ENCODE data around the gene ATP5PB. TPM values are rescaled to one million over a fixed set of nuclear protein-coding genes. Genes with fewer than 3 reads are reported as not detected.

The ATP5PB gene
- total and polyA plus RNA-seq, 4 donors: 143 to 257 (median 223) TPM

- Histone ChIP-seq H3K4me3 (ENCODE audit: low read depth in 1 of 3, low read length in 3 of 3) (no peak overlapping the region), H3K9me3 (ENCODE audit: control insufficient read depth in 4 of 4, low read length in 3 of 4) (no peaks in the 10 kb centered on the region), H3K36me3 (ENCODE audit: control insufficient read depth in 4 of 4, insufficient read depth in 3 of 4, low read depth in 1 of 4, low read length in 3 of 4) (peaks cover 4 to 45% (median 30%) of the 10 kb centered on the region in 4 donors), H3K27me3 (ENCODE audit: control insufficient read depth in 4 of 4, insufficient read depth in 4 of 4, low read length in 3 of 4) (no peaks in the 10 kb centered on the region), H3K9ac (ENCODE audit: low read depth in 1 of 2, low read length in 2 of 2) (no peak overlapping the region), H3K27ac (ENCODE audit: low read depth in 1 of 2, low read length in 2 of 2) (no peak overlapping the region), H3K4me1 (ENCODE audit: control insufficient read depth in 4 of 4, insufficient read depth in 4 of 4, low read length in 3 of 4) (no peaks in the 10 kb centered on the region)
- over 99% methylated on average over 2 of the region's 2 CpGs for WGBS
- DNase-seq (ENCODE audit: low spot score): no peak
- no peak for TF ChIP-seq FOXA2 (IDR thresholded peaks at IDR 0.05)
These were observed 16.5 kb downstream of the ATP5PB start for GRCh38 chr1:111465754-111466153.

- no peaks in the 10 kb centered on the region for H3K27me3 ChIP-seq (ENCODE audit: control insufficient read depth in 4 of 4, insufficient read depth in 4 of 4, low read length in 3 of 4)
- 0% methylated on average over 1 of the region's 1 CpG for WGBS
- no peak for DNase-seq (ENCODE audit: low spot score)
- no peaks in the 10 kb centered on the region for H3K9me3 ChIP-seq (ENCODE audit: control insufficient read depth in 4 of 4, low read length in 3 of 4)
- no peak for TF ChIP-seq MAX (IDR thresholded peaks at IDR 0.05)
- no peak for TF ChIP-seq TAF1 (conservative IDR thresholded peaks at IDR 0.05)
- no peak for TF ChIP-seq JUND (IDR thresholded peaks at IDR 0.05)
- TF ChIP-seq SP1 (IDR thresholded peaks at IDR 0.05): no peak
- no peak for TF ChIP-seq EGR1 (IDR thresholded peaks at IDR 0.05; ENCODE audit: low read depth in 2 of 2)
- TF ChIP-seq RAD21 (IDR thresholded peaks at IDR 0.05): no peak
- TF ChIP-seq FOXA2 (IDR thresholded peaks at IDR 0.05): no peak
- no peak for TF ChIP-seq NR2F2 (IDR thresholded peaks at IDR 0.05)
- TF ChIP-seq, protein P1, sequence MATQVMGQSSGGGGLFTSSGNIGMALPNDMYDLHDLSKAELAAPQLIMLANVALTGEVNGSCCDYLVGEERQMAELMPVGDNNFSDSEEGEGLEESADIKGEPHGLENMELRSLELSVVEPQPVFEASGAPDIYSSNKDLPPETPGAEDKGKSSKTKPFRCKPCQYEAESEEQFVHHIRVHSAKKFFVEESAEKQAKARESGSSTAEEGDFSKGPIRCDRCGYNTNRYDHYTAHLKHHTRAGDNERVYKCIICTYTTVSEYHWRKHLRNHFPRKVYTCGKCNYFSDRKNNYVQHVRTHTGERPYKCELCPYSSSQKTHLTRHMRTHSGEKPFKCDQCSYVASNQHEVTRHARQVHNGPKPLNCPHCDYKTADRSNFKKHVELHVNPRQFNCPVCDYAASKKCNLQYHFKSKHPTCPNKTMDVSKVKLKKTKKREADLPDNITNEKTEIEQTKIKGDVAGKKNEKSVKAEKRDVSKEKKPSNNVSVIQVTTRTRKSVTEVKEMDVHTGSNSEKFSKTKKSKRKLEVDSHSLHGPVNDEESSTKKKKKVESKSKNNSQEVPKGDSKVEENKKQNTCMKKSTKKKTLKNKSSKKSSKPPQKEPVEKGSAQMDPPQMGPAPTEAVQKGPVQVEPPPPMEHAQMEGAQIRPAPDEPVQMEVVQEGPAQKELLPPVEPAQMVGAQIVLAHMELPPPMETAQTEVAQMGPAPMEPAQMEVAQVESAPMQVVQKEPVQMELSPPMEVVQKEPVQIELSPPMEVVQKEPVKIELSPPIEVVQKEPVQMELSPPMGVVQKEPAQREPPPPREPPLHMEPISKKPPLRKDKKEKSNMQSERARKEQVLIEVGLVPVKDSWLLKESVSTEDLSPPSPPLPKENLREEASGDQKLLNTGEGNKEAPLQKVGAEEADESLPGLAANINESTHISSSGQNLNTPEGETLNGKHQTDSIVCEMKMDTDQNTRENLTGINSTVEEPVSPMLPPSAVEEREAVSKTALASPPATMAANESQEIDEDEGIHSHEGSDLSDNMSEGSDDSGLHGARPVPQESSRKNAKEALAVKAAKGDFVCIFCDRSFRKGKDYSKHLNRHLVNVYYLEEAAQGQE (IDR thresholded peaks at IDR 0.05): no peak
- no peak for TF ChIP-seq CTCF (IDR thresholded peaks at IDR 0.05; ENCODE audit: low read depth, low read length, missing input control)
- no peak for TF ChIP-seq YY1 (IDR thresholded peaks at IDR 0.05)
- no peak for TF ChIP-seq HNF4A (conservative IDR thresholded peaks at IDR 0.05)
- H3K27ac ChIP-seq (ENCODE audit: low read depth in 1 of 2, low read length in 2 of 2): no peak overlapping the region
- no peak overlapping the region for H3K4me3 ChIP-seq (ENCODE audit: low read depth in 1 of 3, low read length in 3 of 3)
- peaks cover 3 to 44% (median 29%) of the 10 kb centered on the region in 4 donors for H3K36me3 ChIP-seq (ENCODE audit: control insufficient read depth in 4 of 4, insufficient read depth in 3 of 4, low read depth in 1 of 4, low read length in 3 of 4)
- H3K9ac ChIP-seq (ENCODE audit: low read depth in 1 of 2, low read length in 2 of 2): no peak overlapping the region
- H3K4me1 ChIP-seq (ENCODE audit: control insufficient read depth in 4 of 4, insufficient read depth in 4 of 4, low read length in 3 of 4): no peaks in the 10 kb centered on the region
These were observed 17.2 kb downstream of the ATP5PB start for GRCh38 chr1:111466480-111466879.
